GM12874 (cell line): ENCODE results near the gene ABR.

Experiments used
- CTCF ChIP-seq: IDR thresholded peaks from 2 replicates; pipeline ENCODE4 v1.5.1; 2011; ENCODE audit warnings: low read depth, mild to moderate bottlenecking, control low read depth, low read length, moderate library complexity; ENCODE audit not compliant: insufficient read depth

The ABR gene

GRCh38 chr17:1095090-1095852 is 84.5 kb downstream of the ABR start:
- no peak for TF ChIP-seq CTCF

DNA sequence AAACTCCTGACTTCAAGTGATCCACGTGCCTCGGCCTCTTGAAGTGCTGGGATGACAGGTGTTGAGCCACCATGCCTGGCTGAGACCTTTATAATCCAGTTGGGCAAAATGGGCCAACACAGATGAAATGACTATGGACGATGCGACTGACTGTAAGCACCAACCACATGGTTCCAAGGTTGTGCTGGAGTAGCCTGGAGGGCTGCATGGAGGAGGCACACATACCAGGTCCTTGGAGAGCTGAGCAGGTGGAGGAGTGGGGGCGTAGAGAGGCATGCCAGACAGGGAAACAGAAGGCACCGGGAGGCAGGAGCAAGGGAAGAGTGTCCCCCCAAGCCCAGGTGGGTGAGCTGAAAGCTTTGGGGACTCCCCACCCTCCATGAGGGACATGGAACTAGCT is 85.2 kb downstream of the ABR start:
- no peak for TF ChIP-seq CTCF

GRCh38 chr17:1091900-1092299 is 87.9 kb downstream of the ABR start:
- TF ChIP-seq CTCF, result no peak

- TF ChIP-seq CTCF, result no peak
Measured at GRCh38 chr17:1091190-1091534, 88.6 kb downstream of the ABR start.

DNA sequence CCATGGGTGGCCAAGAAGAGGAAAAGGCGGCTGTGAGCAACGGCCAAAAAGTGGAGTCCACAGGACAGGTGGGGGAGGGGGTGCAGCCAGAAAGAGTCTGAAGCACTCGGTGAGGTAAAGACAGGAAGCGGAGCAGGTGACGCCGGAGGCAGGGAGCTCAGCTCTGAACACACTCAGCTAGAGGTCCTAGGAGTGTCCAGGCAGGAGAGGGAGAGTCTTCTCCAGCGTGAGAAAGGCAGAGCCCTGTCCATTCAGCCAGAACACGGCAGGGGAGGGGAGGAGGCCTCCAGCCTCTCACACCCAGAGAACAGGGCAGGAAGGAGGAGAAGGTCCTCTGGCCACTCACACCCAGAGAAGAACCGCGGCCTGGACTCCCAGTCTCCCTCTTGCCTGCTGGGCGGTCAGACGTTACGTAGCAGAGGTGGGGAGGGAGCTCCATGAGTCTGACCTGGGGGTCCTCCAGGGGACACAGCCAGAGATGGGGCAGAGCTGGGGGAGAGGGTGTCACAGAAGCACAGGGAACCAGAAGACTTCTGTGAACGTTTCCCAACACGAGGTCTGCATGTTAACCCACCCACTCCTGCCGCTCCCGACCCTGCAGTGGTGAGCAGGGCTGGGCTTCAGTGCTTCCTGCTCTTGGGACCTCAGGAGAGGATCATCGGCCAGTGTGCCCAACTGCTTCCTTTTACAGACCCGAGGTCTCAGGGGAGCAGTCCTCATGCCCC is 89.2 kb downstream of the ABR start:
- no peak for TF ChIP-seq CTCF

DNA sequence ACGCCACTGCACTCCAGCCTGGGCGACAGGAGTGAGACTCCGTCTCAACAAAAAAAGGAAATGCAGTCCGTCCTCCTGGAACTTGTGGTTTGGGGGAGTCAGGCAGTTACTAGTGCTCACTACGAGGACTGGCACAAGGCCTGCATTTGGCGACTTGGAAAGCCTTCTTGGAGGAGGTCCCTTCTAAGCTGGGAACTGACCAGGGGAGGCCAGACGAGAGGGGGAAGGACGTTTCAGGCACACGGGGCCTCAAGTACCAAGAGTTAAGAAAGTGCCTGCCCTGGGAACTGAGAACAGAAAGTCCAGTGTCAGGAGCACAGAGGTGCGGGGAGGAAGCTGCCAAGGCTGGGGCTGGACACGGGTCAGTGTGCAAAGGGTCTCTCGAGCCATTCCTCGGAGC is 89.9 kb downstream of the ABR start:
- no peak for TF ChIP-seq CTCF

DNA sequence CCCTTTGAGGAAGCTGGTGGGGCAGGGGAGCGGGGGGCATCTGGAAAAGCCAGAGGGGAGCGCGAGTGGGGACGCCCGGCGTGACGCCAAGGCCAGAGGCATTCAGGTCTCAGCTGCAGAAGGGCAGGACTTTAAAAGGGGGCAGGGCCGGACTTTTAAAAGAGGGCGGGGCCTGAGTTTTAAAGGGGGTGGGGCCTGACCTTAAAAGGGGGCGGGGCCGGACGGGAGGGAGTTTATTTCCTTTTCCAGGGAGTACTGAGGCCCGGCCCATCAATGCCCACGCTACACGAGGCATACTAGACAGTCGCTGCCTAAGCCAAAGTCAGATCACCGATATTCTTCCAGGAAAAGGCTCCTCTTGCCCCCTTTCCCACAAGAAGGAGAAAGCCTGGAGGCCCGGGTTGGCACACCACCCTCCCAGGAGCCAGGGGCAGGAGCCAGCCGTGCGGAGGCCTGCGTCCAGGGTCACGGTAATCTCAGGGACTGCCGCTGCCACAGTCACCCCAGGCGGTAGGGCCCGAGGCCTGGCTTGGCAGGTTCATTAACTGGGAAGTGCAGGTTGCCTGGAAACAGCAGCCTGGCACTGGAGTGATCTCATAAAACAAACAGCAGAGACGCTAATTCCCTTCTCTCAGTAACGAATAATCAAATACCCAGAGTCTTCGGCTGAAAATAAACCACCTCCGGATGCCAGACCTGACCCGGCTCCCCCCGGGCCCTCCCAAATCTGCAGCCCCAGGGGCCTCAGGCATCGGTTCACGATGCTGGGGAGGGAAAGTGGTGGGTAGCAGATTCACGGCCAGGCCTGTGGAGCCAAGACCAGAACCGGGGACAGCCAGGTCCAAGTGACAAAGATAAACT is 92.2 kb downstream of the ABR start:
- TF ChIP-seq CTCF, result no peak
